Left ventricle myocardium inferior (tissue), 1 donor: ENCODE results near the gene ELN. TPM values are rescaled to one million over a fixed set of nuclear protein-coding genes. Genes with fewer than 3 reads are reported as not detected.

ENCODE experiments used
- DNase-seq: peaks from one replicate; pipeline ENCODE4 v3.0.0-alpha.2; 2020
- H3K27ac ChIP-seq: fragments of 200-600 bp; replicated peaks from 2 replicates; pipeline ENCODE4 v1.8.0; 2021
- H3K27me3 ChIP-seq: fragments of 200-600 bp; 2 replicates; pipeline ENCODE4 v1.8.0; 2021; ENCODE audit warnings: low read depth
- H3K36me3 ChIP-seq: fragments of 200-600 bp; 2 replicates; pipeline ENCODE4 v1.8.0; 2021
- H3K4me1 ChIP-seq: fragments of 200-600 bp; 2 replicates; pipeline ENCODE4 v1.8.0; 2021
- H3K4me3 ChIP-seq: fragments of 200-600 bp; 2 replicates; pipeline ENCODE4 v1.8.0; 2021; ENCODE audit warnings: mild to moderate bottlenecking, moderate library complexity
- H3K9me3 ChIP-seq: fragments of 200-600 bp; replicated peaks from 2 replicates; pipeline ENCODE4 v1.8.0; 2021
- CTCF ChIP-seq: fragments of 200-600 bp; IDR thresholded peaks from 2 replicates; pipeline ENCODE4 v1.8.0; 2021; ENCODE audit warnings: antibody characterized with exemption, mild to moderate bottlenecking, borderline replicate concordance
- intact Hi-C: fragments of 100-400 bp; cut with micrococcal nuclease; formaldehyde crosslinking; loops from one replicate; pipeline ENCODE4 v1.11.0; 2022
- total RNA-seq: library from RNA; stranded (reverse); fragmentation: NEBNext Ultra II Directional; extraction: Animal tissue kit (Norgen Biotek cat#: 25700); gene quantifications from one replicate; pipeline ENCODE4 v1.2.1, GENCODE V29; 2021
- donor health status: DM: no; HTN: yes; CAD: no; lungs with severe emphysema.

The ELN gene
- total RNA-seq, 1 donor from 2014 or later: 51.6 TPM

DNA sequence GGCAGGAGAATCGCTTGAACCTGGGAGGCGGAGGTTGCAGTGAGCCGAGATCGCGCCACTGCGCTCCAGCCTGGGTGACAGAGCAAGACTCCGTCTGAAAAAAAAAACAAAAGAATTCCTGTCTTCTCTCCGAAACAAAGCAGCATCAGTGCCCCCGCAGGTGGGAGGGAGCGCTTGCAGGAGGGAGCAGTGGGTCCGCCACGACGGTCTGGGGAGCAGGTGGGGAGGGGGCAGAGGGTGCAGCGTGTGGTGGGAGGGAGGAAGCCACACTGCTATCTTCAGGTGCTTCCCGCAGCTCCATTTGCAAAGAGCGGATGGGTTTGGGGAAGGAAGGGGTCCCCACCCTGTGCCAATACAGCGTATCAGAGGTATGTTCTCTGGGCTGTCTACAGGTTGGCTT lies 87.4 kb downstream of the ELN start:
- peaks cover 5% of the 10 kb centered on the region for H3K9me3 ChIP-seq
- no peaks in the 10 kb centered on the region for H3K27me3 ChIP-seq
- no peak for DNase-seq
- no peaks in the 10 kb centered on the region for H3K4me1 ChIP-seq
- intact Hi-C loops: no loop called here
- H3K4me3 ChIP-seq: no peak overlapping the region
- H3K36me3 ChIP-seq: peaks cover 79% of the 10 kb centered on the region
- H3K27ac ChIP-seq: no peak overlapping the region
- TF ChIP-seq CTCF: no peak

- Histone ChIP-seq H3K27ac (no peak overlapping the region), H3K4me1 (no peaks in the 10 kb centered on the region), H3K27me3 (no peaks in the 10 kb centered on the region), H3K4me3 (no peak overlapping the region), H3K9me3 (peaks cover 5% of the 10 kb centered on the region), H3K36me3 (peaks cover 78% of the 10 kb centered on the region)
- no peak for DNase-seq
- intact Hi-C loops: no loop called here
- no peak for TF ChIP-seq CTCF
These were observed 88.4 kb downstream of the ELN start for GRCh38 chr7:74116356-74116755.

Other genes with a start within 250 kb of the ELN start
- 0.27 TPM for gene CLDN4, start 197.2 kb upstream of the ELN start, total RNA-seq
- 0.44 TPM for gene METTL27, start 185.7 kb upstream of the ELN start, total RNA-seq
- gene TMEM270, start 167.0 kb upstream of the ELN start, total RNA-seq: not detected
- gene LIMK1, start 55.6 kb downstream of the ELN start, total RNA-seq: 10.1 TPM
- 159 TPM for gene EIF4H, start 146.2 kb downstream of the ELN start, total RNA-seq
- 2.4 TPM for gene LAT2, start 181.8 kb downstream of the ELN start, total RNA-seq
- 8.7 TPM for gene RFC2, start 226.2 kb downstream of the ELN start, total RNA-seq